ENCODE data around the gene MLIP. TPM values are rescaled to one million over a fixed set of nuclear protein-coding genes. Genes with fewer than 3 reads are reported as not detected.

MLIP gene
- total and polyA plus RNA-seq, 2 of the 8 experiments (the other 6 are each of a cell fraction or from before 2014, with no cell fraction given) = not detected

DNA sequence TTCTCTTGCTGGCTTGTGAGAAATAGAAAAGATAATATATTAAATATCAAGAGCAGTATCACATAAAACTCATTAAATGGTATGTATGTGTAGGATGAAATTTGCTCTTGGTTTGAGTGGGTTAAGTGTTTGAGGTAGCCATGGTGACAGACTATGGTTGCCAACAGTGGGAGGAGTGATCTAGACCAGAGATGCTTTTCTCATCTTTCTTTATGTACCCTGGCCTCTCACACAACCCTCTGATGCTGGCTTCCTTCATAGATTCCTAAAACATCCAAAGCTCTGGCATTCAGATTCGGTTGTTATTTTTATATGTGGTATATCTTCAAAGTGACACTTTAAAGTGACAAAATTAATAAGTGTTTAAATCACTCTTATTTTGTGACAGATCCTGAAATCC, 9.0 kb upstream of the MLIP start:
- Histone ChIP-seq H2AK5ac (ENCODE audit: low read depth, low read length) (no peak overlapping the region), H3K56ac (replicated peaks; ENCODE audit: insufficient read length, low read depth, low read length) (no peak overlapping the region), H3K23ac (ENCODE audit: insufficient read length) (no peak overlapping the region), H3K4ac (replicated peaks; ENCODE audit: insufficient read length, low read depth, low read length) (no peak overlapping the region), H3K4me2 (ENCODE audit: insufficient read depth in 1 of 2, low read depth in 2 of 2, low read length in 2 of 2) (no peak overlapping the region), H3K18ac (ENCODE audit: extremely low read depth, low read length) (no peak overlapping the region), H3K79me2 (ENCODE audit: control insufficient read depth in 1 of 2, insufficient read depth in 2 of 2, low read length in 2 of 2) (no peaks in the 10 kb centered on the region), H3K23me2 (ENCODE audit: low read depth, low read length) (no peaks in the 10 kb centered on the region; the same call in 1 of the 2 replicates), H3K14ac (ENCODE audit: insufficient read length) (no peak overlapping the region), H2BK20ac (ENCODE audit: low read length) (no peak overlapping the region), H2AFZ (ENCODE audit: low read length) (no peak overlapping the region), H3K9me3 (ENCODE audit: insufficient read depth in 2 of 2, low read depth in 1 of 2, low read length in 1 of 2) (no peaks in the 10 kb centered on the region), H3K27me3 (replicated peaks in 1 of 4; ENCODE audit: control insufficient read depth in 3 of 4, extremely low read depth in 1 of 4, insufficient read depth in 3 of 4, low read length in 3 of 4) (no peaks in the 10 kb centered on the region), H3K4me3 (ENCODE audit: extremely low read depth in 1 of 4, insufficient read depth in 2 of 4, low read depth in 3 of 4, low read length in 4 of 4) (no peak overlapping the region), H2BK120ac (replicated peaks; ENCODE audit: low read depth, low read length) (no peak overlapping the region), H3K27ac (ENCODE audit: low read depth, low read length) (no peak overlapping the region), H4K91ac (replicated peaks; ENCODE audit: insufficient read length, low read length) (no peak overlapping the region), H2BK5ac (ENCODE audit: low read depth, low read length) (no peak overlapping the region), H3K9ac (replicated peaks in 1 of 4; ENCODE audit: extremely low read depth in 1 of 4, low read depth in 3 of 4, low read length in 3 of 4) (no peak overlapping the region), H4K5ac (ENCODE audit: insufficient read length, low read depth, low read length) (no peak overlapping the region), H3K79me1 (ENCODE audit: low read depth, low read length) (no peaks in the 10 kb centered on the region), H3K4me1 (replicated peaks in 1 of 4; ENCODE audit: control insufficient read depth in 3 of 4, insufficient read depth in 4 of 4, low read length in 3 of 4) (no peaks in the 10 kb centered on the region; a peak in 1 of 7 replicates), H4K20me1 (replicated peaks in 1 of 2; ENCODE audit: control insufficient read depth in 1 of 2, insufficient read depth in 2 of 2, low read length in 2 of 2) (no peaks in the 10 kb centered on the region), H3K36me3 (ENCODE audit: control insufficient read depth in 2 of 4, insufficient read depth in 4 of 4, low read length in 3 of 4) (no peaks in the 10 kb centered on the region), H2BK12ac (ENCODE audit: low read depth, low read length) (no peak overlapping the region), H2BK15ac (ENCODE audit: low read length) (no peak overlapping the region), H4K8ac (ENCODE audit: extremely low read depth, insufficient read depth, low read length) (no peak overlapping the region)
- CTCF ChIA-PET (ENCODE audit: partially characterized antibody) = no interaction called here
- no peak for DNase-seq (ENCODE audit: low read depth in 1 of 2, low spot score in 2 of 2)
- FAIRE-seq = no peak
- POLR2A ChIA-PET (ENCODE audit: partially characterized antibody) = no interaction called here
- 78% methylated on average over 1 of the region's 1 CpG; no CpG with 5 or more reads in 1 of the 2 experiments for WGBS, 2 experiments (ENCODE audit: extremely low coverage in 1 of 2, insufficient coverage in 1 of 2, insufficient read length in 1 of 2, insufficient replicate concordance in 2 of 2, low coverage in 1 of 2, low lambda C conversion rate in 2 of 2, missing lambda C conversion rate in 1 of 2)
- TF ChIP-seq, protein P1, sequence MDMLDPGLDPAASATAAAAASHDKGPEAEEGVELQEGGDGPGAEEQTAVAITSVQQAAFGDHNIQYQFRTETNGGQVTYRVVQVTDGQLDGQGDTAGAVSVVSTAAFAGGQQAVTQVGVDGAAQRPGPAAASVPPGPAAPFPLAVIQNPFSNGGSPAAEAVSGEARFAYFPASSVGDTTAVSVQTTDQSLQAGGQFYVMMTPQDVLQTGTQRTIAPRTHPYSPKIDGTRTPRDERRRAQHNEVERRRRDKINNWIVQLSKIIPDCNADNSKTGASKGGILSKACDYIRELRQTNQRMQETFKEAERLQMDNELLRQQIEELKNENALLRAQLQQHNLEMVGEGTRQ (IDR thresholded peaks at IDR 0.05; ENCODE audit: low read length) = no peak
- TF ChIP-seq TBP (IDR thresholded peaks at IDR 0.05; ENCODE audit: low read depth, low read length) (no peak), CREB1 (IDR thresholded peaks at IDR 0.05) (no peak), HDAC6 (IDR thresholded peaks at IDR 0.05; ENCODE audit: low read depth, low read length) (no peak), SUZ12 (IDR thresholded peaks at IDR 0.05; ENCODE audit: low read length) (no peak), EZH2 (IDR thresholded peaks at IDR 0.05; ENCODE audit: low read depth, low read length, severe bottlenecking) (no peak), ZNF274 (IDR thresholded peaks at IDR 0.05; ENCODE audit: borderline replicate concordance, extremely low read depth, low read length) (no peak), JUN (IDR thresholded peaks at IDR 0.05; ENCODE audit: low read depth, low read length) (no peak), SP2 (IDR thresholded peaks at IDR 0.05; ENCODE audit: low read length) (no peak), SP1 (IDR thresholded peaks at IDR 0.05; ENCODE audit: low read depth, low read length) (no peak), CHD2 (IDR thresholded peaks at IDR 0.05; ENCODE audit: low read length) (no peak), MAFK (IDR thresholded peaks at IDR 0.05; ENCODE audit: low read depth, low read length) (no peak), BRCA1 (IDR thresholded peaks at IDR 0.05; ENCODE audit: low read depth, low read length) (no peak), EGR1 (IDR thresholded peaks at IDR 0.05; ENCODE audit: borderline replicate concordance, low read depth, low read length) (no peak)
- TF ChIP-seq, protein P2, sequence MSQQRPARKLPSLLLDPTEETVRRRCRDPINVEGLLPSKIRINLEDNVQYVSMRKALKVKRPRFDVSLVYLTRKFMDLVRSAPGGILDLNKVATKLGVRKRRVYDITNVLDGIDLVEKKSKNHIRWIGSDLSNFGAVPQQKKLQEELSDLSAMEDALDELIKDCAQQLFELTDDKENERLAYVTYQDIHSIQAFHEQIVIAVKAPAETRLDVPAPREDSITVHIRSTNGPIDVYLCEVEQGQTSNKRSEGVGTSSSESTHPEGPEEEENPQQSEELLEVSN (IDR thresholded peaks at IDR 0.05) = no peak
